ENCODE results near the gene NPPA. TPM values are rescaled to one million over a fixed set of nuclear protein-coding genes. Genes with fewer than 3 reads are reported as not detected.

NPPA gene
- total RNA-seq, 1 experiment from 2014 or later = not detected

DNA sequence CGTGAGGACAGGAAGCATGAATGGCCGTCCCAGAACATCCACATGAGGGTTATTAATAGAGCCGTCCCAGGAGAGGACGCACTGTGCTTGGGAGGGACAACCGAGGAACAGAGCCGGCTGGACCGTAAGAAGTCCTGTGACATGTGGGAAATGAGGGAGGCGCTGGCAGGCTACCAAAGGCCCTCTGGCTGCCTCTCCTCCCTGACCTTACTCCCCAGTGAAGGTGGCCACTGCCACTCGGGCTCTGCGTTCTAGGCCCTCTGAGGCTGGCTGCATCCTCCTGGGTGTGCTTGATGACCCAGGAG, 26.6 kb upstream of the NPPA start:
- DNase-seq (ENCODE audit: low spot score) = no peak

DNA sequence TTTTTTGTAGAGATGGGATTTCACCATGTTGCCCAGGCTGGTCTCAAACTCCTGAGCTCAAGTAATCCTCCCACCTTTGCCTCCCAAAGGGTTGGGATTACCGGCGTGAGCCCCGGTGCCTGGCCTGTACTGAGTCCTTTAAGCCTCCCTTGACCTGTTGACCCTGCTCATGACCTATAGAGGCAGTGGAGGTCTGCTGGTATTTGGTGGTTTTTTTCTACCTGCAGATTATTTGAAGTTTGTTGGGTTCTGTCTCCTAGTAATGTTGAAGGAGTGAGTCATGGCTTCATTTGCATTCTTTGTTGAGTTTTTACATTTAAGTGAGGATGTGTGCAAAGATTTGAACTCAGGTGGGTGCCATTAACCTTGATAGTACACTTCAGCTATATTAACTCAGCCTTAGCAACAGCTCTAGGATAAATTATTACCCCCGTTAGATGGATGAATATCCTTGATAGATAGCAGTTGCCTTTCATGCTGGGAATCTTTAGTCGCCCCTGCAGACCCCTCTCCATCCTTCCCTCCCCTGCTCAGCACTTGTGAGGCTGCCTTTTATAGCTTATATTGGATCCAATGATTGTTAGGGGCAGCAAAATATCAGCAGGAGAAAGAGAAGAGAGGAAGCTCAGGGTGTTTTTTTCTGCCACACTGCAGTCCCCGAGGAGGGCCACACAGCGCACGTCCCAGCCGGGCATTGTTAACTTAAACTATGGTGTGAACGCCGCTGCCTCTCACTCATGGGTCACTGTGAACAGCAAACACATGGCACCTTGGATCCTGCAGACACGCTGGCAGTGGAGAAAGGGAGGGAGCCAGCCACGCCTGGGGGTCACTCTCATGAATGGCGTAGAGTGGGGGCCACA, 26.0 kb upstream of the NPPA start:
- DNase-seq (ENCODE audit: low spot score) = no peak

DNA sequence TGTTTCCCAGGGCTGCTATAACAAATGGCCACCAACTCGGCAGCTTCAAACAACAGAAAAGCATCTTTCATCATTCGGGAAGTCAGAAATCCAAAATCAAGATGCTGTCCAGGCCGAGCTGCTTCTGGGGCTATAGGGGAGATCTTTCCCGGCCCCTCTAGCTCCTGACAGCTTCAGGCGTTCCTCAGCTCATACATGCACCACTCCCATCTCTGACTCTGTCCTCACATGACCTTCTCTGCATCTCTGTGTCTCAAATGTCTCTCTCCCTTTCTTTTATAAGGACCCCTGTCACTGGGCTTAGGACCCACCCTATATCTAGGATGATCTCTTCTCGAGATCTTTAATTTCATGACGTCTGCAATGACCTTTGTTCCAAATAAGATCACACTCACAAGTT, 25.0 kb upstream of the NPPA start:
- no peak for DNase-seq (ENCODE audit: low spot score)

DNA sequence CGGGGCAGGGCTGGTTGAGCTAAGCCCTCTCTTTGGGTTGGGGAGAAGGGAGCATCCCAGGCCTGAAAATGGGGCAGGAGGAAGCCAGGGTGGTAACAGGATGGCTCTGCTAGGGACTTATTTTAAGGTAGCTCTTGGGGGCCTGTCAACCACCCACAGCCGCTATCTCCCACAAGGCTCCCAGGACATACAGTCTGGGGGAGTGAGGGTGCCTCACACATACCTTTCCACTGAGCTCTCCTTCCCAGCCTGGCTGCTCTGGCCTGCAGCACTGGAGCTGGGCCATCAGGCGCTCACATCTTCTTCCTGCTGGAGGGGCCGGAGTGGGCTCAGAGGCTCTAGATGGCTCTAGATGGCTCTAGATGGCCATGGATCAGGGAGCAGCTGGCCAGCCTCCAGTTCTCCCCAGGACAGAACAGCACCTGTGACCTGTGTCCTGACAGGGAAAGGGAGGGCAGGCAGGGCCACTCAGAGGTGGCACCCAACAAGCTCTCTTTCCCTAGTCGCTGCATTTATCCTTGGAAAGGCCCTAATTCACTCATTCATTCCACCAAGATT, 22.1 kb upstream of the NPPA start:
- DNase-seq (ENCODE audit: low spot score) = no peak

DNA sequence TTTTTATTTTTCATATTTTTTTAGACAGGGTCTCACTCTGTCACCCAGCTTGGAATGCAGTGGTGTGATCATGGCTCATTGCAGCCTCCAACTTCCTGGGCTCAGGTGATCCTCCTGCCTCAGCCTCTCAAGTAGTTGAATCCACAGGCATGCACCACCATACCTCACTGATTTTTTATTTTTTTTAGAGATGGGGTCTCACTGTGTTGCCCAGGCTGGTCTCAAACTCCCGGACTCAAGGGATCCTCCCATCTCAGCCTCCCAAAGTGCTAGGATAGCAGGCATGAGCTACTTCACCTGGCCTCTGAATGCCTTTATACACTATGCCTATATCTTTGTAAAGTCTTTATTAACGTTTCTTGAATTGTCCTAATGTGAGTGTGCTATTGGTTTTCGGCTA, 21.5 kb upstream of the NPPA start:
- DNase-seq (ENCODE audit: low spot score) = no peak

DNA sequence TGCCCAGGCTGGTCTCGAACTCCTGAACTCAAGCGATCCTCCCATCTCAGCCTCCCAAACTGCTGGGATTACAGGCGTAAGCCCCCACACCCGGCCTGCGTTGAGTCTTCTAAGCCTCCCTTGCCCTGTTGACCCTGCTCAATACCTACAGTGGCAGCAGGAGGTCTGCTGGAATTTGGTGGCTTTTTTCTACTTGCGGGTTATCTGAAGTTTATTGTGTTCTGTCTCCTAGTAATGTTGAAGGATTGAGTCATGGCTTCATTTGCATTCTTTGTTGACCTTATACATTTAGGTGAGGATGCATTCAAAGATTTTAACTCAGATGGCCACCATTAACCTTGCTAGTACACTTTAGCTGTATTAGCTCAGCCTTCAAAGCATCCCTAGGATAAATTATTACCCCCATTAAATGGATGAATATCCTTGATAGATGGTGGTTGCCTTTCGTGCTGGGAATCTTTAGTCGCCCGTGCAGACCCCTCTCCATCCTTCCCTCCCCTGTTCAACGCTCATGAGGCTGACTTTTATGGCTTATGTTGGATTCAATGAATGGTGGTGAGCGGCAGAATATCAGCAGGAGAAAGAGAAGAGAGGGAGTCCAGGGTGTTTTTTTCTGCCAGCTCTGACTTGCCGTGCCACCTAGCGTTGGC, 20.9 kb upstream of the NPPA start:
- no peak for DNase-seq (ENCODE audit: low spot score)

DNA sequence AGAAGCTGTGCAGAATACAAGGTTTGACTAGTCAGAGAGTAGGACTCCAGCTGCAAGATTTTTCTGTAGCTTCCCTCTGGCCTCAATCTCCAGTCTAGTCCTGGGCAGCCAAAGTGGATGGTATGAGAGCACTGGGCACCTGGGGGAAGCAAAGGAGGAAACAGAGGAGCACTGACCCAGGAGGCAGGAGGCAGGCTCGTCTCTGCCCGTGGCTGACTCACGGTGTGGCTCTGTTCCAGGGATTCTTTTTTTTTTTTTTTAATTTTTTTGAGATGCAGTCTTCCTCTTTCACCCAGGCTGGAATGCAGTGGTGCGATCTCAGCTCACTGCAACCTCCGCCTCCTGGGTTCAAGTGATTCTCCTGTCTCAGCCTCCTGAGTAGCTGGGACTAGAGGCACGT, 15.3 kb upstream of the NPPA start:
- no peak for DNase-seq (ENCODE audit: low spot score)

DNA sequence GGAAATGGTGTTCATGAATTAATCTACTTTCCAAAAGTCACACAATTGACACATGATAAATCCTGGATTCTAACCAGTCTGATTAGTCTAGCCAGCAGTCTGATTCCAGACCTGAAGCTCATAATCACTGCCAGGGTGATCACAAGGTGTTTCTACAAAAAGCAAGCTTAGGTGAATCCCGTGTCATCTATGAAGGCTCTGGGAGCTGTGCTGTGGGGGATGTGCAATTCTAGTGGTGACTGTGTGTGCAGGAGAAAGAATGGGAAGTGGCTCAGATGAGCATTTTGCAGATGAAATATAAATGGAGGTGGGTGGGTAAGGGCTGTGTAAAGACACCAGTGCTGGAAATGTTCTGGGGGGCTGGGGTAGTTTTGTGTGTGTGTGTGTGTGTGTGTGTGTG, 13.0 kb upstream of the NPPA start:
- DNase-seq (ENCODE audit: low spot score) = no peak

DNA sequence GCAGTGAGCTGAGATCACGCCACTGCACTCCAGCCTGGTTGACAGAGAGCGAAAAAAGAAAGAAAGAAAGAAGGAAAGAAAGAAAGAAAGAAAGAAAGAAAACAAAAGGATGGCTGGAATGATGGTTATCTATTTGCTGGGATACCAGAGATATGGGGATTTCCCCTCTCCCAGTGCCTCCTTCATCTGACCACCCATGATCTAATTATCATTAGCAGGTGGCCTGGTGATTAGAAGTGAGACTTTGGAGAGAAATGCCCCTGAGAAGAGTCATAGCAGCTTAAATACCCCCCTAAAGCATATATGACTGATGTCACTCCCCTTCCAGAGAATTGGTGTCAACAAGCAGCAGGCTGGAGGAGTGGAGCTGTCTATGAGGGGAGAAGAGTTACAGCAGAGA, 12.5 kb upstream of the NPPA start:
- DNase-seq (ENCODE audit: low spot score) = no peak

DNA sequence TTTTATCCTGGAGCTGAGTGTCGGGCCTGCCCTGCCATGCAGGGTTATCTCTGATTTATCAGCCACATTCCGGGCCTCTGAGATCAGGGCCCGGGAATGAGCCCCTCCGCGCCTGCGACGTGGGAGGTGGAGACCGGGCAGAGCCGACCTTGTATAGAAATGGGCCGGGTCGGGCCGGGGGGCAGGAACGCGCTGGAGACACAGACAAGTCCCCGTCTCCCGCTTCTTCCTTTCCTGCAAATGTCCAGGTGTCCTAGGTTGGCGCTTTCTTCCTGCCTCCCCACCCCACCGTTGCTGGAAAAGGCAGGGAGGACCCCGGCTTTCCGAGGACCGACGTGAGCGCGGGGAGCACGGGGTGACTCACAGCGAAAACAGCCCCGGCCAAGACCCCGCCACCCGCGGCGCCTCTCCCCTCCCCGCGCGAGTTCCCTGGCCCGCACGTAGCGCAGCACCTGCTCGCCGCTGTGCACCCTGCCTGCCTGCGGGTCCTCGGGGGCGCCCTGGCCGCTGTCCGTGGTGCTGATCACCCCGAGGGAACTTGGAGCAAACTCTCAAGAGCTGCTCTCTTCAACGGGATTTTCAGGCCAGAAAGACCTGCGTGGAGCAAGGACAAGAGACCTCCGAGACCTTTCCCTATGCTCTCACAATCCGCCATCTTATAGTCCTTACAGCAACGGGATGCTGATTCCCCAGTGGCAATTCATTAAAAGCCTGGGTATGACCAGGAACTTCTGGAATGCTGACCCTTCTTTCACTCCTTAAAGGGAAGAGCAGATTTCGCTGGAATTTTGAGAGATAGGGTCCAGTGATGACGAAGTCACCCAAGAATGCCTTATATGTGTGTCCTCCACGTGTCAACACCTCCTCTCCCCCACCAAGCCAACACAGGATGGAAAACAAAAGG, 11.6 kb upstream of the NPPA start:
- peak; percentile 52 for DNase-seq (ENCODE audit: low spot score)

DNA sequence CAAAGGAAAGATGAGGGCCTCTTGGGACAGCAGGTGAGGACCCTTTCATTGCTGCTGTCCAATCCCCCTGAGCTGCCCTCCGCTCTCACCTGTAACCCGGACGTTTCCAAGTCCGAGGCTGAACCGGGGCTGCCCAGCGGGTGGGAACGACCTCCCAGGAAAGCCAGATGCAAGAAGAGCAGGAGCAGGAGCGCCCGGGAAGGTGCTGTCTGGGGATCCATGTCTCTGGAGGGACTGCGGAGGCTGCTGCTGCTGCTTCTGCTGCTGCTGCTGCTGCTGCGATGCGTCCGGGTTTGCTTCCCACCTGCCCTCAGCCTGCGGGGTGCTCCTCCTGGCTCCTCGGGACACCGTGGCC, 11.0 kb upstream of the NPPA start, which contains the start of gene NPPB:
NPPB (minus strand) TSS at position 333 of the 355 bp plus-strand sequence; CDS start at position 221, 112 bp downstream.
- no peak for DNase-seq (ENCODE audit: low spot score)

DNA sequence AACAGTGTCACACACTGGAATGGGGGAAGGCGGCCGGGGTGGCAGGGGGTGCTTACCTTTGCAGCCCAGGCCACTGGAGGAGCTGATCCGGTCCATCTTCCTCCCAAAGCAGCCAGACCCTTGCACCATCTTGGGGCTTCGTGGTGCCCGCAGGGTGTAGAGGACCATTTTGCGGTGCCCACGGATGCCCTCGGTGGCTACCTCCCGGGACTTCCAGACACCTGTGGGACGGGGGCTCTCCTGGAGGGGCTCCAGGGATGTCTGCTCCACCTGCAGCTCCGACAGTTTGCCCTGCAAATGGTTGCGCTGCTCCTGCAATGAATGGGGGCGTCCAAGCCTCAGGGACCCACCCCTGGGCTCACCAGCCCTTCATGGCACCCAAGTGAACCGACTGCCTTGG, 10.6 kb upstream of the NPPA start:
- no peak for DNase-seq (ENCODE audit: low spot score)

DNA sequence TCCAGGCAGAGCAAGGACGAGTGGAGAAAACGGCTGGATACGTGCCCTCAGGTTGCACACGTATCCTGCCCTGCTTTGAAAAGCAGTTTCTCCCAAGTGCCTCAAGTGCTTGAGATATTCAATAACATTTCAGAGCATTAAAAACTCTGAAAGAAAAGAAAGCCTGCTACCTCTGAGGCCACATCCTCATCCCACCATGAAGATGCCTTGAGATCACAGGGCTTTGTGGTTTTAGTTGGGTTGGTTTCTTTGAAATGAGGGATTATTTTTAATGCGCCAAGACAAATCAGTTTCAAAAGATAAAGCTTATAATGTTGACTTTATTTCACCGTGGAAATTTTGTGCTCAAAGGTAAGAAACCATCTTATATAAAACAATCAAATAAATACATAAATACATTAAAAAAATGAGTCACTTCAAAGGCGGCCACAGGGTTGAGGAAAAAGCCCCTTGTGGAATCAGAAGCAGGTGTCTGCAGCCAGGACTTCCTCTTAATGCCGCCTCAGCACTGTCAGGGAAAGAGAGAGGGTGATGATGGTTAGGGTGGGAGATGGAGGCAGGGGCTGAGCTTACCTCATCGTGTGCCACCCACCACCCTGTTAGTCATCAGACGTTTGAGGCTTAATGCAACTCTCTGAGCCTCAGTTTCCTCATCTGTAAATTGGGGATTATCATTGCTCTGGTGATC, 9.7 kb upstream of the NPPA start:
- DNase-seq (ENCODE audit: low spot score) = no peak

DNA sequence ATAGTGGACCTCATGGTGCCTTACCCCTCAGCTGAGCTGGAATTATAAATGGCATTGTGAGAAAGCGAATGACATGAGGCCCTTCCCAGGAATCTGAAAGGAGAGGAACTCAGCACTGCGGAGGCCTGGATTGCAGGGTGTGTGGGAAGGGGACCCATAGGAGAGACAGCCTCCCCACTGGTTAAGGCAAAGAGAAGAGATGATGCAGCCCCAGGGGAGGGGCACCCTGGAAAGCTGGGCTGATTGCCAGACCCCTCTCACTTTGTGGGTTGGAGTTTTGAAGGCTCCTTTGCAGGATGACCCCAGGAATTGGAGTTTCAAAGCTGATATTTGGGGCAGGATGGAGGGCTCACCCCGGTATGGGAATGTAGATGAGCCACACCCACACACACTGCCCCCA, 9.1 kb upstream of the NPPA start:
- DNase-seq (ENCODE audit: low spot score) = no peak

DNA sequence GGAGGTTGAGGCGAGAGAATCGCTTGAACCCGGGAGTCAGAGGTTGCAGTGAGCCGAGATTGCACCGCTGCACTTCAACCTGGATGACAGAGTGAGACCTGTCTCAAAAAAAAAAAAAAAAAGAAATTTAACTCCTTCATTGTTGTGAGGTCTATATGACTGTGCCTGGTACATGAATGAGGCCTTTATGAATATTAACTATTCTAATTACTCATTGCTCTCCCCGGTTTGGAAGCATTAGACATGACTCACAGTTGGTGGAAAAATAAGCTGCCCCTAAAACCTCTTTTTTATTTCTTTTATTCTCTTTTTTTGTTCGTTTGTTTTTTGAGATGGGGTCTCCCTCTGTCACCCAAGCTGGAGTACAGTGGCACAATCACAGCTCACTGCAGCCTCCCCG, 7.8 kb upstream of the NPPA start:
- no peak for DNase-seq (ENCODE audit: low spot score)

DNA sequence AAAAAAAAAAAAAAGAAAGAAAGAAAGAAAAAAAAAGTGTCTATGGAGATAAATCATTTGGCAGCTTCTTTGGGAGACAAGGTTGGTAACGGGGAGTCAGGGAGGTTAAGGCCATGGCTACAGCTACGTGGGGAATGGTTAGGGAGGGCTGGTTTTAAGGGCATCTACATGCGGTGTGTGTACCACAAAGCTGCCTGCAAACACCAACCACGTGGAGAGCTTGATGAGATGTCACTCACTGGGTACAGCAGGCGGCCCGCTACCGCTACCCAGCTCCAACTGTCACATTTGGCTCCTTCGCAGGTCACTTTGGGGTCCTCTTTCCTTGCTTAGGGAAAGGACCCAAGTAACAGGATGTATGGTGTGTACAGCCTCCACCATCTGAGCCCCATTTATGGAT, 6.9 kb upstream of the NPPA start:
- no peak for DNase-seq (ENCODE audit: low spot score)

DNA sequence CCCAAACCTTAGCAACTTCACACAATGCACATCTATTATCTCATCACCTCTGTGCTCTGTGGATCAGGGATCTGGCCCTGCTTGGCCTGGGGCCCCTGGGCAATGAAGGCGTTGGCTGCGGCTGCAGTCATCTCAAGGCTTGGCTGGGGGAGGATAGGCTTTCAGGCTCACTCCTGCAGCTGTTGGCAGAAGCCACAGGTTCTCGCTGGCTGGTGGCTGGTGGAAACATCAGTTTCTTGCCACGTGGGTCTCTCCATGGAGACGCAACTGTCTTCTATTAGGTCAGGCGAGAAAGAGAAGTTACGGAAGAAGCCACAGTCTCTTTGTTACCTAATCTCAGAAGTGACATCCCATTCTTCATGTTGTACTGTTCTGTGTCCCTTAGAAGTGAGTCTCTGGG, 3.6 kb upstream of the NPPA start:
- no peak for DNase-seq (ENCODE audit: low spot score)

DNA sequence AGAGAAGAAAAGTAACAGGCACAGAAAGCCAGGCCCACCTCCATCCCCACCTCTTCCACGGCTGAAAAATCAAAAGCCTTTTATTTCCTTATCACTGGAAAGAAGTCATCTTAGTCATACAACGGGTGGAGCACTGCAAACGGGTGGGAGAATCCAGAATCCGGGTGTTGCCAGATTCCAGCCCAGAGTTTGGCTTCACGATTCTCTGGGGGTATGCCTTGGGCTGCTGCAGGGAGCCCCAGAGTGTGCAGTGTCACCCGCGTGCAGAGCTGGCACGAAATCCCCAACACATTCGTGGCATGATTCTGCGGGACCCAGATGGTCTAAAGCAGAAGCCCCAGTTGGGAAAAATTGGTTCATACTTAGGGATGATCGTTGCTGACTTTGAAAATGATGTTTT, 2.6 kb upstream of the NPPA start:
- DNase-seq (ENCODE audit: low spot score) = no peak

DNA sequence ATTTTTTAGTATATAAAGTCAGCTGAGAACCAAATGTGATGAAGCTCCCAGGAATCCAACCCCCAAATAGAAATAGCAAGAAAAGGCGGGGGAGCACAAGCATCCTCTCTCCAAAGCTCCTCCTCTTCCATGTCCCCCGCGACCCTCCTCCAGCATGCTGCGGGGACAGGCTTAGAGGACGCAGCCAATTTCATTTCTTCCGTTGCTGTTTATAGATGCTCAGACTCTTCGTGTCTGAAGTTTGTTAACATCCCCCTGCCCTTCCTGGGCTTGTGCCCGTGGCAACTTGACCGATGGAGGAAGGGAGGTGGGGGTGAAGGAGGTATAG, 754 bp upstream of the NPPA start:
- DNase-seq (ENCODE audit: low spot score) = no peak

DNA sequence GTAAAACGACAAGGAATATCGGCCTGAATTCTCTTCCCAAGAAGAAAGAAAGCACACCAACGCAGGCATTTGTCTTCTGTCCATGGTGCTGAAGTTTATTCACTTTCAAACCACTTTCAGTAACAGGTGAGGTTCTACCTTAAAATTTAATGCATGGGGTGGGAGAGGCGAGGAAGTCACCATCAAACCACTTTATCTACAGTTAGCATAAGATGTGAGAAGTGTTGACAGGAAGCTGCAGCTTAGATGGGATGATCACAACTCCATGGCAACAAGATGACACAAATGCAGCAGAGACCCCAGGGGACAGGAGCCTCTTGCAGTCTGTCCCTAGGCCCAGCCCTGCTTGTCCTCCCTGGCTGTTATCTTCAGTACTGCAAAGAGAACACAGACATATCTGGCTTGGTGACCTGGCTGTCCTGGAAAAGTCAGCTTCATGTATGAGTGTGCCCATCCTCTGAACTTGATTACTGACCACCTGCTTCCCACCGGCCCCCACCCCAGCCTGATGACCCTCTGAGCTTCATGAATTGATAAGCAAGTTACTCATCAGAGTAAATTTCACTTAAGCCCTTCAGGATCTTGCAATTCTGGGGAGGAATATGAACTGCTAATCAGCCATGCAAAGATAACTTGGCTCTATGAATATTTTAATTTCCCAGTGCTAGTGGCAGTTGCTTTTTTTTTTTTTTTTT, 1.8 kb downstream of the NPPA start:
- DNase-seq (ENCODE audit: low spot score) = no peak
